ENCODE measurements around the gene MESD.

The MESD gene

GRCh38 chr15:80991421-80991820 lies 1.8 kb upstream of the MESD start:
- Histone ChIP-seq H3K36me3 (ENCODE audit: control insufficient read depth, insufficient read depth, low read length) (no peaks in the 10 kb centered on the region), H3K27me3 (ENCODE audit: control insufficient read depth, insufficient read depth, low read length) (no peaks in the 10 kb centered on the region), H3K4me3 (ENCODE audit: low read length) (no peak overlapping the region), H3K27ac (ENCODE audit: low read length) (no peak overlapping the region), H3K4me1 (ENCODE audit: control insufficient read depth, insufficient read depth, low read length) (no peaks in the 10 kb centered on the region), H3K9me3 (ENCODE audit: control insufficient read depth, insufficient read depth, low read length) (no peaks in the 10 kb centered on the region)
- no peak for DNase-seq (ENCODE audit: low read depth, low spot score)
- no CpG with 5 or more reads among the region's 5 CpGs for WGBS (ENCODE audit: insufficient coverage, insufficient read length)

- DNase-seq (ENCODE audit: low read depth, low spot score): no peak
- Histone ChIP-seq H3K27ac (ENCODE audit: low read length) (no peak overlapping the region), H3K4me1 (ENCODE audit: control insufficient read depth, insufficient read depth, low read length) (no peaks in the 10 kb centered on the region), H3K4me3 (ENCODE audit: low read length) (no peak overlapping the region), H3K9me3 (ENCODE audit: control insufficient read depth, insufficient read depth, low read length) (no peaks in the 10 kb centered on the region), H3K36me3 (ENCODE audit: control insufficient read depth, insufficient read depth, low read length) (no peaks in the 10 kb centered on the region), H3K27me3 (ENCODE audit: control insufficient read depth, insufficient read depth, low read length) (no peaks in the 10 kb centered on the region)
- no CpG with 5 or more reads among the region's 1 CpG for whole genome bisulfite sequencing (ENCODE audit: insufficient coverage, insufficient read length)
These were observed 1.3 kb upstream of the MESD start for GRCh38 chr15:80990955-80991354.

DNA sequence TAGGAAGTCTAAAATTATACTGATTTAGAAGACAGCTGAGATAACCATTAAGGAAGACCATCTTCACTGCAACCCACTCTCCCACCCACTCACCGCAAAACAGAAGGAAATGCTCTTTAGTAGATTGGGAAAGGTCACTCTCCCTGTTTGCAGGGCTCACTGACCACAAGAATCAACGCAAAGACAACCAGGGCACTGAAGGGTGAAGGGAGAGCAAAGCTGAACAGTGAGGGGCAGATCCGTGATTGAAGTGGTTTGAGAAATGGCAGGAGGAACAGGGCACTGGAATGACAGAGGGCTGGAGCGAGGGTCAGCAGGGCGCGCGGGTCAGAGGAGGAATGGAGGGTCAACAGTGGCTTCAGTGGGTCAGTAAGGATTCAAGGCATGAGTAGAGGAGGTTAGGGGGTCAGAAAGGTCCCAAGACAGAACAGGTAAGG lies 520 bp downstream of the MESD start:
- no peak for DNase-seq (ENCODE audit: low read depth, low spot score)
- H3K27me3 ChIP-seq (ENCODE audit: control insufficient read depth, insufficient read depth, low read length): no peaks in the 10 kb centered on the region
- H3K4me3 ChIP-seq (ENCODE audit: low read length): peak overlapping the region; percentile 93
- no peaks in the 10 kb centered on the region for H3K9me3 ChIP-seq (ENCODE audit: control insufficient read depth, insufficient read depth, low read length)
- H3K4me1 ChIP-seq (ENCODE audit: control insufficient read depth, insufficient read depth, low read length): peaks cover 2% of the 10 kb centered on the region; the same call in 1 of the 2 replicates
- no peaks in the 10 kb centered on the region for H3K36me3 ChIP-seq (ENCODE audit: control insufficient read depth, insufficient read depth, low read length)
- no peak overlapping the region for H3K27ac ChIP-seq (ENCODE audit: low read length)
- WGBS (ENCODE audit: insufficient coverage, insufficient read length): no CpG with 5 or more reads among the region's 7 CpGs

DNA sequence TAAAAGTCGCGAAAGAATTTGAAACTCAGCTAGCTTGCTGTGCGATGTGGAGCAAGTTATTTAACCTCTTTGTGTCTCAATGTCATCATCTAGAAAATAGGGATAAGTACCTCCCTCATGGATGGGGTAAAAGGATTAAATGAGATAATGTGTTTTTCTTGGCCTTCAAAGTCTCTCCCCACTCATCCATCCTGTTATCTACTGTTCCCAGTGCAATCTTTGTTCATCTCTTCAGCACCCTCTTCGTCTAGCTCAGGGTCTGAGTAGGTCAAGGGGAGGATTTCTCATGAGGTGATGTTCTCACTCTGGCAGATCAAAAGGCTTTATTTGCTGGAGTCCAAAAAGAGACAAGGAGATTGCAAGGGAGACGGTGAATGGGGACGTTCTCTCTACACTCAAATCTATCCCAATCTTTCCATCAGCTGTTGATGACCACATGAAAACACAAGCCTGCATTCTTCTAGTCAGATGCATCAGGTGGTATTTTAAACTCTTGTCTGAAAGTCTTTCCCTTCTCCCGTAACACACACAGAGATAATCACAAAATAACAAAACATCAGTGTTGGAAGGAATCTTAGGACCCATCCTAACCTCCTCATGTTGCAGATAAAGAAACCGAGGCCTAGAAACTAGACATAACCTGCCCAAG lies 1.3 kb downstream of the MESD start:
- peaks cover 2% of the 10 kb centered on the region; the same call in 1 of the 2 replicates for H3K4me1 ChIP-seq (ENCODE audit: control insufficient read depth, insufficient read depth, low read length)
- peak overlapping the region; percentile 93; the same call in 1 of the 2 replicates for H3K4me3 ChIP-seq (ENCODE audit: low read length)
- H3K36me3 ChIP-seq (ENCODE audit: control insufficient read depth, insufficient read depth, low read length): no peaks in the 10 kb centered on the region
- H3K27me3 ChIP-seq (ENCODE audit: control insufficient read depth, insufficient read depth, low read length): no peaks in the 10 kb centered on the region
- no CpG with 5 or more reads among the region's 8 CpGs for WGBS (ENCODE audit: insufficient coverage, insufficient read length)
- H3K9me3 ChIP-seq (ENCODE audit: control insufficient read depth, insufficient read depth, low read length): no peaks in the 10 kb centered on the region
- DNase-seq (ENCODE audit: low read depth, low spot score): no peak
- H3K27ac ChIP-seq (ENCODE audit: low read length): no peak overlapping the region

- no peak overlapping the region for H3K4me3 ChIP-seq (ENCODE audit: low read length)
- WGBS (ENCODE audit: insufficient coverage, insufficient read length): no CpG with 5 or more reads among the region's 1 CpG
- peaks cover 2% of the 10 kb centered on the region; the same call in 1 of the 2 replicates for H3K4me1 ChIP-seq (ENCODE audit: control insufficient read depth, insufficient read depth, low read length)
- no peak overlapping the region for H3K27ac ChIP-seq (ENCODE audit: low read length)
- no peaks in the 10 kb centered on the region for H3K9me3 ChIP-seq (ENCODE audit: control insufficient read depth, insufficient read depth, low read length)
- DNase-seq (ENCODE audit: low read depth, low spot score): no peak
- no peaks in the 10 kb centered on the region for H3K27me3 ChIP-seq (ENCODE audit: control insufficient read depth, insufficient read depth, low read length)
- no peaks in the 10 kb centered on the region for H3K36me3 ChIP-seq (ENCODE audit: control insufficient read depth, insufficient read depth, low read length)
These were observed 3.1 kb downstream of the MESD start for GRCh38 chr15:80986487-80986886.

- Histone ChIP-seq H3K9me3 (ENCODE audit: control insufficient read depth, insufficient read depth, low read length) (no peaks in the 10 kb centered on the region), H3K4me1 (ENCODE audit: control insufficient read depth, insufficient read depth, low read length) (peaks cover 2% of the 10 kb centered on the region; the same call in 1 of the 2 replicates), H3K27ac (ENCODE audit: low read length) (no peak overlapping the region), H3K36me3 (ENCODE audit: control insufficient read depth, insufficient read depth, low read length) (no peaks in the 10 kb centered on the region), H3K4me3 (ENCODE audit: low read length) (no peak overlapping the region), H3K27me3 (ENCODE audit: control insufficient read depth, insufficient read depth, low read length) (no peaks in the 10 kb centered on the region)
- no CpG with 5 or more reads among the region's 5 CpGs for WGBS (ENCODE audit: insufficient coverage, insufficient read length)
- DNase-seq (ENCODE audit: low read depth, low spot score): no peak
These were observed 3.6 kb downstream of the MESD start for GRCh38 chr15:80985981-80986380.

GRCh38 chr15:80984856-80985255 lies 4.8 kb downstream of the MESD start:
- no peak overlapping the region for H3K27ac ChIP-seq (ENCODE audit: low read length)
- H3K4me1 ChIP-seq (ENCODE audit: control insufficient read depth, insufficient read depth, low read length): peaks cover 2% of the 10 kb centered on the region; the same call in 1 of the 2 replicates
- WGBS (ENCODE audit: insufficient coverage, insufficient read length): no CpG with 5 or more reads among the region's 9 CpGs
- H3K9me3 ChIP-seq (ENCODE audit: control insufficient read depth, insufficient read depth, low read length): no peaks in the 10 kb centered on the region
- no peak overlapping the region for H3K4me3 ChIP-seq (ENCODE audit: low read length)
- DNase-seq (ENCODE audit: low read depth, low spot score): no peak
- H3K36me3 ChIP-seq (ENCODE audit: control insufficient read depth, insufficient read depth, low read length): no peaks in the 10 kb centered on the region
- no peaks in the 10 kb centered on the region for H3K27me3 ChIP-seq (ENCODE audit: control insufficient read depth, insufficient read depth, low read length)

DNA sequence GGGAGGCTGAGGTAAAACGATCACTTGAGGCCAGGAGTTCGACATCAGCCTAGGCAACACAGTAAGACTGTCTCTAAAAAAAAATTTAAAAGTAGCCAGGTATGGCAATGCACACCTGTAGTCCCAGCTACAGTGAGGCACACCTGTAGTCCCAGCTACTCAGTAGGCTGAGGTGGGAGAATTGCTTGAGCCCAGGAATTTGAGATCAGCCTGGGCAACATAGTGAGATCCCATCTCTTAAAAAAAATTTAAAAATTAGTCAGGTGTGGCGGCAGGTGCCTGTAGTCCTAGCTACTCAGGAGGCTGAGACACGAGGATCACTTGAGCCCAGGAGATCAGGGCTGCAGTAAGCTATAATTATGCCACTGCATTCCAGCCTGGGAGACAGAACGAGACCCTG lies 6.8 kb downstream of the MESD start:
- no peaks in the 10 kb centered on the region for H3K27me3 ChIP-seq (ENCODE audit: control insufficient read depth, insufficient read depth, low read length)
- no peaks in the 10 kb centered on the region for H3K9me3 ChIP-seq (ENCODE audit: control insufficient read depth, insufficient read depth, low read length)
- H3K4me1 ChIP-seq (ENCODE audit: control insufficient read depth, insufficient read depth, low read length): peaks cover 2% of the 10 kb centered on the region; the same call in 1 of the 2 replicates
- H3K36me3 ChIP-seq (ENCODE audit: control insufficient read depth, insufficient read depth, low read length): peaks cover 2% of the 10 kb centered on the region; the same call in 1 of the 2 replicates
- WGBS (ENCODE audit: insufficient coverage, insufficient read length): no CpG with 5 or more reads among the region's 5 CpGs
- H3K27ac ChIP-seq (ENCODE audit: low read length): no peak overlapping the region
- no peak overlapping the region for H3K4me3 ChIP-seq (ENCODE audit: low read length)
- DNase-seq (ENCODE audit: low read depth, low spot score): no peak

- DNase-seq (ENCODE audit: low read depth, low spot score): no peak
- Histone ChIP-seq H3K9me3 (ENCODE audit: control insufficient read depth, insufficient read depth, low read length) (no peaks in the 10 kb centered on the region), H3K36me3 (ENCODE audit: control insufficient read depth, insufficient read depth, low read length) (peaks cover 2% of the 10 kb centered on the region; the same call in 1 of the 2 replicates), H3K27ac (ENCODE audit: low read length) (no peak overlapping the region), H3K27me3 (ENCODE audit: control insufficient read depth, insufficient read depth, low read length) (no peaks in the 10 kb centered on the region), H3K4me3 (ENCODE audit: low read length) (no peak overlapping the region), H3K4me1 (ENCODE audit: control insufficient read depth, insufficient read depth, low read length) (peaks cover 3% of the 10 kb centered on the region; the same call in 1 of the 2 replicates)
- WGBS (ENCODE audit: insufficient coverage, insufficient read length): no CpG with 5 or more reads among the region's 2 CpGs
These were observed 7.4 kb downstream of the MESD start for GRCh38 chr15:80982205-80982604.

DNA sequence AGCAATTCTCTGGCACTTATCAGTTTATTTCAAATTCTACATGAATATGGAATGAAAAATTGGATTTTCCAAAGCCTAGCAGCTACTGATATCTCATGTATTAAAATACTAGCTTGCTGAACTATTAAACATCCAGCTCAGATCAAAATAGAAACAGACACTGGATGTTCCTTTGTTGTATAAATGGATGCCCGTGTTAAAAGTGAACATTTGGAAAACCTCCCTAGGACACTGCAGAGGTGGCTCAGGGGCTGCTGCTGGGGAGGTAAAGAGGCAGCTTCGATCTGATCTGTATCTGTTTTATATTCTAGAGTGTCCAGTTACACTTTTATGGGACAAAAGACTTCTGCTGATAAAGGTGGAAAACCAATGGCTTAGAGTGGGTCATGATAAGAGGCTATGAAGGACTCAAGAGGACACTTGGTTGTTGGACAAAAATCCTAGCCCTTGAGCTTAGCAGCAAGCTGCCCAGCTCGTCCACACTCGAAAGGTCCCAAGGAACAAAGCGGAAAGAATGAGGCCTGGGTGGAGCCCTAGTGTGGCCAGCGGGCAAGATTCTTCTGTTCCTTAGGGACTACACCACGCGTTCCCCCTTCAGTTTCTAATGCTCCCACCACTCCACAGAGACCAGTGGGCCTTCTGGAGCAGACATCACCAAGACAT lies 9.9 kb downstream of the MESD start:
- no peaks in the 10 kb centered on the region for H3K9me3 ChIP-seq (ENCODE audit: control insufficient read depth, insufficient read depth, low read length)
- no peaks in the 10 kb centered on the region for H3K27me3 ChIP-seq (ENCODE audit: control insufficient read depth, insufficient read depth, low read length)
- no CpG with 5 or more reads among the region's 8 CpGs for WGBS (ENCODE audit: insufficient coverage, insufficient read length)
- no peak overlapping the region for H3K4me3 ChIP-seq (ENCODE audit: low read length)
- DNase-seq (ENCODE audit: low read depth, low spot score): no peak
- peaks cover 2% of the 10 kb centered on the region; the same call in 1 of the 2 replicates for H3K36me3 ChIP-seq (ENCODE audit: control insufficient read depth, insufficient read depth, low read length)
- peaks cover 1% of the 10 kb centered on the region; the same call in 1 of the 2 replicates for H3K4me1 ChIP-seq (ENCODE audit: control insufficient read depth, insufficient read depth, low read length)
- no peak overlapping the region for H3K27ac ChIP-seq (ENCODE audit: low read length)
